GM13976 (cell line): ENCODE measurements around the gene TRAF3.

Experiments used
- DNase-seq: peaks from one replicate; pipeline ENCODE4 v3.0.0; 2012; ENCODE audit warnings: low spot score
- CTCF ChIP-seq: IDR thresholded peaks from 2 replicates; pipeline ENCODE4 v1.5.1; 2012; ENCODE audit warnings: borderline replicate concordance, mild to moderate bottlenecking; ENCODE audit not compliant: insufficient read depth; ENCODE audit errors: extremely low read depth, missing control alignments, control extremely low read depth
- in situ Hi-C: fragments of 300-500 bp; cut with MboI; formaldehyde crosslinking; loops from one replicate; pipeline ENCODE4 v1.12.0; 2022; ENCODE audit warnings: low sequenced_read_pairs, mixed read lengths, inconsistent platforms; ENCODE audit not compliant: unreplicated experiment

Gene TRAF3

DNA sequence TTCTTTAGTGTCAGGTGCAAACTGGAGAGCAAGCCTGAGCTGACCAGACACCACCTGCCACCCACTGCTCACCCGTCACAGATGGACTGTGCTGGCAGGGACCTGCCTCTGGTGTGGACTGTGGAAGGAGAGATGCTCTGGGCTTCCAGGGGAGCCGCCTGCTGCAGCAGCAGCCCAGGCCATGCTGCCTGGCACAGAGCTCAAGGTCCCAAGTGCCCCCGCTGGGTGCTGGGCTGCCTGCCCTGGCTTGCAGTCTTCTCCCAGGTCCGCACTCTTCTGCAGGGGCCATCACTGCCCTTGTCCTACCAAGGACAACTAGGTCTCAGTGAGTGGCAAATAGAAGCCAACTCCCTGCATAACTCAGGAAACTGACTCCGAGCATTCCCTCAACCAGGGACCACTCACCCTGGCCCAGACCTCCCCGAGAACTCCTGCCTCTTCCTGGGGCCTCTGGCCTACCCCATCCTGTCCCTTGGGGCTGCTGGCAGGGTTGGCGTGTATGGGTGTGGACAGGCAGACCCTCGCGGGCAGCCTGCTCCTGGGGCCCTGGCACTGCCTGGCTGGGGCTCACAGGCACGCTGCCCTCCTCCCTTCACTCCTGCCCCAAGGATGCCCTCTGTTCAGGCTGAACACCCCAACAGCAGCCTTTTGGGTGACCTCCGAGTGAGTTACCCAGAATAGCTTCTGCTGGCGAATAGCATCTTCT, 154.5 kb downstream of the TRAF3 start:
- TF ChIP-seq CTCF = no peak
- in situ Hi-C loops = no loop called here
- DNase-seq = no peak

DNA sequence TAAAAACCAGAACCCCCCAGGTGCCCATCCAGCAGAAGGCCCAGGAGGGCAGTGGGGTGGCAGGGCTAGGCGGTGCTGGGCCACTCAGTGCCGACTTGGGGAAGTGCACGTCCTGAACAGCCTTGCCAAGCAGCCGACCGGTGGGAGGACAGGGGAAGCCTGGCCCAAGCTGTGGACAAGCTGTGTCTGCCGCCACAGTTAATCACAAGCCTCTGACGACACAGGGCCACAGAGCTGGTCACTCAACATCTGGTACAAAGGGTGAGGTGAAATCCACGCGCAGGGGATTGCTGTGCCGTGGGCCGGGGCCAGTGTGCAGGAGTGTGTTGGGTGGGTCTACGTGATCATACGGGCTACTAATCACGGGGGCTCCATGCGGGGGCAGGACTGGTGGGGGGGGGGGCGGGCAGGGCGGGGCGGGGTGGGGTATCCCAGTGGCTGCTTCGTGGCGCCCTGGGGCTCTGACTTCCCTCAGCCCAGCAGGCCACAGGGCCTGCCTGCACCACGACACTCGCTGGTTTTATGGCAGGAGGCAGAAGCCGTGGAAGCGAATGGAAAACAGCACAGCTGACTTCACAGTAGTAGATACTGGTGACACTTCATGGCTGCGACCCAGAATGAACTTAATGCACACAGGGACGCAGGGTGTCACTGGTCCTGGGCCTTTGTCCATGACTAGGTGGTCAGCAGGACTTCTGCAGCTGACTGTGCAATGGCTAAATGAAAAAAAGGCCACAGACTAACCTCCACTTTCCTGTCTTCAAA, 155.4 kb downstream of the TRAF3 start:
- in situ Hi-C loops = no loop called here
- no peak for TF ChIP-seq CTCF

DNA sequence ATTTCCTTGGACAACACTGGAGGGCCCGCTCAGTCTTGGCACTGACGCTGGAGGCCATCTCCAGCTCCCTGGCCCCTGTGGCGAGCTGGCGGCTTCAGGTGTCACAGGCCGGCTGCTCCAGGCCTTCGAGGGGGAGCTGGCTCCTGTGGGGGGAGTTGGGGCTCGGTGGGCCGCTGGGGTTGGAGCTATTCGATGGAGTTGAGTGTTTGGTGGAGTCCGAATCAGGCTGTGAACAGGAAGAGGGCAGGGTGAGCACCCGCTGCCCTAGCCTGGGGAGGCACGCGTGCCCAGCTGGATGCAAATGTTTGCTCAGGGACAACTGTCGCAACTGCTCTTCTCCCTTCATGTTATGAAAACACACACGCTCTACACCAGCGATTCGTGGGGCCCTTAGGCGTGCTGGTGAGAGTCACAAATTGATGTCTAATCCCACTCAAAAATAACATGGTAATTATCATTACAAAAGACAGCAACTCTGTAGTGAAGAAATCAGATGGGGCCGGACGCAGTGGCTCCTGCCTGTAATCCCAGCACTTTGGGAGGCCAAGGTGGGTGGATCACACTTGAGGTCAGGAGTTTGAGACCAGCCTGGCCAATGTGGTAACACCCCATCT, 156.5 kb downstream of the TRAF3 start:
- in situ Hi-C loops = no loop called here

More for the DNA sequence above, 155.4 kb downstream of the TRAF3 start:
- no peak for DNase-seq

DNA sequence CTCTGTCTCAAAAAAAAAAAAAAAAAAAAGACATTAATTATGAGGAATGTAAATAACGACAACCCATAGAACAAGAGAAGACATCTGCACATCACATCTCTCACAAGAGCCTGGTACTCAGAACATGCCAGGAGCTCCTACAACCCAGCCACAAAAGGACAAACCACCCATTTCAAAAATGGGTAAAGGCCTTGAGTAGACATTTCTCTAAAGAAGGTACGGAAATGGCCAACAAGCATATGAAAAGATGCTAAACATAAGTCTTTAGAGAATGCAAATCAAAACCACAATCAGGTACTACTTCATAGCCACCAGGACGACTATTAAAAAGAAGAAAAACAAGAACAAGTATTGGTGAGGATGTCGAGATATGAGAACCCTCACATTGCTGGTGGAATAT, 158.5 kb downstream of the TRAF3 start:
- no peak for DNase-seq
- TF ChIP-seq CTCF = no peak
- in situ Hi-C loops = no loop called here

More for the DNA sequence above, 156.5 kb downstream of the TRAF3 start:
- DNase-seq = no peak
- no peak for TF ChIP-seq CTCF

- TF ChIP-seq CTCF = no peak
- no peak for DNase-seq
- in situ Hi-C loops = no loop called here
These were observed 160.3 kb downstream of the TRAF3 start for GRCh38 chr14:102937331-102938175.

- no peak for DNase-seq
- no peak for TF ChIP-seq CTCF
- in situ Hi-C loops = no loop called here
These were observed 160.9 kb downstream of the TRAF3 start for GRCh38 chr14:102938191-102938590.
